ENCODE results near the gene TMEM81.
A peak's percentile ranks its signal among the peaks of the same experiment; 100 is the strongest.

TMEM81 gene

DNA sequence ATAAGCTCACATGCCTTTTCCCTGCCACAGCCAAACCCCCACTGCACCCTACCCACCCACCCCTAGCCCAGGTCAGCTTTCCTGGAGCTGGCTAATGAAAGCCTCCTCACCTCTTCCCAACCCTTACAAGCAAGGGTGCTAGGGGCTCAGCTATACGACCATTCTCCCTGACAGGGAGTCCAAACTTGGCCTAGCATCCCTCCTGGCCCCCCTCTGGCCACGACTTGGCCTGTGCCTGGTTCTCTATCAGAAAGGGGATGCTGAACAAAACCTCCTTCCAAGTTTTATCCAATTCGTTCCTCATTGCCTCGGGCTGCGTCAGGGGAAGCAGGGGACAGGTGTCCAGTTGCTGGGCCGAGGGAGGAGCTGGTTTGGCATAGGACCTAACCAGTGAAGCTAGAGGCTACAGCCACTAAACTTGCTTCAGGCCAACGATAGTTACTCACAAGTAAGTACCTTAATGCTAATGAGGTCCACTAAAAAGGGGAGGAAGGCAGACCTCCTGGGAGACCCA is 8.6 kb downstream of the TMEM81 start:
- DNase-seq = no peak

DNA sequence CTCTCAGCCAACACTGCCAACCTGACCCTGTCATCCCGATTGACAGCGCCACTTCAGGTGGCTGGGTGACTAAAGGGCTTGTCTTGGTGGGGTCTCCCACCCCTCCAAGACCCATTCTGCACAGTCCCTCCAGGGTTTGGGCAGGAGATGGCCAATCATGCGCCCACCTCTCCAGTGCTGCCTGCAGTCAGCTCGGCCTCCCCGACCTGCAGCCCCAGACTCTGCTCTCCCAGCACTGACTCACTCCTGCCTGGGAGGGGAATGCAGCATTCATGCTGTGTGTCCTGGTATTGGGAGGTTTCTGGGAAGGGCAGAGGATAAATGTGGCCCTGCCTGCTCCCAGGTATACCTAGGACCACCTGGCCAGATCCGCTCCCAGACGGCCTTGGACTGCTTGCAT is 9.7 kb downstream of the TMEM81 start:
- DNase-seq = no peak

DNA sequence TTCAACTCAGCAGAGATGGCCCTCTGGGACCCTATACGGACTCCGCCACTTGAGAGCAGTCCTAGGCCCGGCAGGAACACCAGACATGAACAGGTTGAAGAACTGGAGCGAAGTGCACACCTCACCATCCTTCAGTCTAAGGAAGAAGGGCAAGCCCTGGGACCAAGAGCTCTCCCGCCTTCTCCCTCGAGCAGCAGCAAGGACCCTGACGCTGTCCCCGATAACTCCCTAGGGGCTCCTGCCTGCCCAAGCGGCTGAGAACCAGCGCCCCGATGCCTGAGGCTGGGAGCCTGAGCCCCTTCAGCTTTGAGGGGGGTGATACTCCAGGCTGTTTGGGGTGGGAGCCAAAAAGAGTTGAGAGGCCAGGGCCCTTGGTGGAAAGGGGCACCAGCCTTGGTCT is 10.2 kb downstream of the TMEM81 start:
- DNase-seq = no peak

DNA sequence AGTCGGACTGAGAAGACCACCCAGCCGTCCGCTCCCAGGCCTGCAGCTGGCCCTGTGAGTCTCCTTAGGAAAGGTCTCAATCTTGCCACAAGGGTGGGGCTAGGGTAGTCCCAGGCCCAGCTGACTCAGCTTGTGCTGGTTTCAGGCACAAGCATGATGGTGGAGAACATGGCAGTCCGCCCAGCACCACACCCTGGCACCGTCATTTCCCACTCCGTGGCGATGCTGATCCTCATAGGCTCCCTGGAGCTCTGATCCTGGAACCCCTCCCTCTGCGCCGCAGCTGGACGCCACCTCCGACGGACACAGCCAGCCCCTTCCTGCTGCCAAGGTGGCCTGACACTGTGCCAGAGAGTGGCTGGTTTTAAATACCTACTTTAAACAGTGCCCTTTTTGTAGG is 10.7 kb downstream of the TMEM81 start:
- DNase-seq = no peak

DNA sequence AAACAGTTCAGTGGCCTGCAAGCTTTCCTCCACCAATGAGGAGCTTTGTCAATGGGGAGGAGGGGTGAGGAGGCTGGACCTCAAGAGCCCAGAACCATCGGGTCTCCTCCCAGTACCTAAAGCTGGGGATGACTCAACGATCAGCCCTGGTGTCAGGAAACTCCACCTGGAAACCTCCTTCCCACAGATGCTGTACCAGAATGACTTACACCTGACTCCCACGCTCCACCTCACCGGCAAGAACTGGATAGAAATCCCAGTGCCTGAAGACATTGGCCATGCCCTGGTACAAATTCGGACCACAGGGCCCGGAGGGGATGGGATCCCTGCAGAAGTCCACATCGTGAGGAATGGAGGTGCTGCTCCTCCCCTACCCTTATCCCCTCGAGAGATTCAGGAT is 11.4 kb downstream of the TMEM81 start:
- no peak for DNase-seq

DNA sequence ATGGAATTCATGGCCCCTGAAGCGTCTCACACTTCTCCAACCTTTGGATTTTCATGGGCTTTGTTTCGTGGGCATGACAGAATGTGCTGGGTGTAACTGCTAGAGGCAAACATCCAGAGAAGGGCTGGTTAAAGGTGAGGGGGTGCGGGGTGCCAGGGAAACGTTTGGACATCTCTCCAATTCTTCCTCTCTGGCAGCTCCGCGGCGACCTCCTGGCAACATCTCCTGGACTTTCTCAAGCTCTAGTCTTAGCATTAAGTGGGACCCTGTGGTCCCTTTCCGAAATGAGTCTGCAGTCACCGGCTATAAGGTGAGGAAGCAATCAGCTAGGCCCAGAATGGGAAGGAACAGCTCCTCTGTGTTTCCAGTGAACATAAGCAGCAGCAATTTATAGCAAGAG is 12.0 kb downstream of the TMEM81 start:
- DNase-seq = no peak

DNA sequence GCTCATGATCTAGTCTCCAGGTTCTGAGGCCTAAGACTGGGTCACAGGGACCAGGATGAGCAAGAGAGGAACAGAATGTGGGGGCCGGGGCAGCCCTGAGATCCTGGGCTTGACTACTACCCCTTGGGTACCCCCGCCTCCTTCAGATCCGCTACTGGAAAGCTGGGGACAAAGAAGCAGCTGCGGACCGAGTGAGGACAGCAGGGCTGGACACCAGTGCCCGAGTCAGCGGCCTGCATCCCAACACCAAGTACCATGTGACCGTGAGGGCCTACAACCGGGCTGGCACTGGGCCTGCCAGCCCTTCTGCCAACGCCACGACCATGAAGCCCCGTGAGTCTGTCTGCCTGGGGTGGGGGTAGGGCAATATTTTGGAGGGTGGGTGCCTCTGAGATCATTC is 12.5 kb downstream of the TMEM81 start:
- no peak for DNase-seq

DNA sequence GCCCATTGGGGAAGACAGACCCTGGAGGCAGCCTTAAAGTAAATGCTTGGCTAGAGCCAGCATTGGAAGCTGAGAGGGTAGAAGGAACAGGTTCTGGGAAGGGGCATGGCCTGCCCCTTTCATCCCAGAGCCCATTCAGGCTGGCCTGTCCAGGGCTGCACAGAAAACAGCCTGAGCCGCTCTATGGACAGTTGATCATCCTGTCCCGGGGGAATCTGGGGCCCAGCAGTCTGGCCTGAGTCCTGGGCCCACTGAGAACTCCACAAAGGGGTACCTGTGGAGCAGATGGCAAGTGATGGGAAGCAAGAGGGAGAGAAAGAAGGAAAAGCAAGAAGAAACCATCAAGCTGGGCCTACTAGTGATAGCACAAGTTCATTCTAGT is 13.2 kb downstream of the TMEM81 start:
- DNase-seq = no peak

DNA sequence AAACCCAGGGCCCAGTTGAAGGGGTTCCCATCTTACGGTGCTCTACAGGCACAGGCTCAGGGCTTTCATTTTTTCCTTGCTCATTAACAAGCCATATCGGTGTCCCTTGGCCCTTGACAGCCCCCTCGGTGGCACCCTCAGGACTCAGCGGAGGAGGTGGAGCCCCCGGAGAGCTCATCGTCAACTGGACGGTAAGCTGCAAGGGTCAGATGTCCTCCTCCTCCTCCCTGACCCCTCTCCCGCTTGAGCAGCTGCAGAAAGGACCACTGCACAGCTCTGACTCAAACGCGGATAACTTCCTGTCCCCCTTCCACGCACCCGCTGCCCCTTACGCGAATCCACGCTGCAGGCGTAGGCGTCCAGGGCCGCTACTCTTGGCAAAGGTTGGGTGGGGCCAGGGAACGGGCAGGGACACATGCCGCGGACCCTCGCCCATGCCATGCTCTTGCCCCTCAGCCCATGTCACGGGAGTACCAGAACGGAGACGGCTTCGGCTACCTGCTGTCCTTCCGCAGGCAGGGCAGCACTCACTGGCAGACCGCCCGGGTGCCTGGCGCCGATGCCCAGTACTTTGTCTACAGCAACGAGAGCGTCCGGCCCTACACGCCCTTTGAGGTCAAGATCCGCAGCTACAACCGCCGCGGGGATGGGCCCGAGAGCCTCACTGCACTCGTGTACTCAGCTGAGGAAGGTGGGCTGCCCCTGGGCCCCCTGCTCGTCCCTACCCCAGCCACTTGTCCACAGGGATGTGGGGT is 14.7 kb downstream of the TMEM81 start:
- no peak for DNase-seq

DNA sequence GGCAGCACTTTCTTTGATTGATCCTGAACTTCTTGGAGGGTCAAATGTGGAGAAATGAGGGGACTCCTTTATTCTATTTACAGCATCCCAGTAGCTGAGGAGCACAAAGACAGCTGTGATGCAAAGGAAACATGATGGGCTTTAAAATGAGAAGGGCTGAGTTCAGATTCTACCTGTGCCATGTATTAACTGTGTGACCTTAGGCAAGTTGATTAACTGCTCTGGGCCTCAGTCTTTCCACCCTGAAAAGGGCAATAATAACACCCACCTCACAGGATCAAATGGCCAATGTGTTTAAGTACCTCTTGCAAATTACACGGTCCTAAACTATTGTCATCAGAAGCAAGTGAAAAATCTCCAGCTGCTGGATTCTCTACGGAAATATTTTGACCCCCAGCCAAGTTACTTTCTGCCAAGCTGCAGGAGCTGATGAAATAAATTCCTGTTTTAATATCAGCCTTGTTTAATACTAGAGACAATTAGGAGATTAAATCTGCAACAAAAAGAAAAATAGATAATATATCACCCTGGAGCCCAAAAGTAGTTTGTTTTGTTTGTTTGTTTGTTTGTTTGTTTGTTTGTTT is 15.7 kb downstream of the TMEM81 start:
- no peak for DNase-seq

DNA sequence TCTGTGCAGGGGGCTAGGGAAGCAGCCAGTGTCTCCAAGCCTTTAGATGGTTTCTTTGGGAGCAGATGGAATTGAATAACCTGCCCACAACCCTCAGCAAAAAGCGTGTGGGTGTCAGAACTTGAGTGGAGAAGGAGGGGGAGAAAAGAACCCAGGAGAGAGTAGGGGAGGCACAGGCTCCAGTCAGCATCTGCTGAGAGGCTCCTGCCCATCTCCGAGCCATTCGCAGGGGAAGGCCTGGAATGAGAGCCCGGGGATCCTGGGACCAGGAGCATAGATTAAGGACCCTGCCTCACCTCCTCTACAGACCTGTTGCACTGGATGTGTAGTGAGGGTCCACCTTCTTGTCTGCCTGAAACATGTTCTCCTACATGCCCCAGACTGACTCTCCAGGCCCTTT is 16.3 kb downstream of the TMEM81 start:
- DNase-seq = no peak

DNA sequence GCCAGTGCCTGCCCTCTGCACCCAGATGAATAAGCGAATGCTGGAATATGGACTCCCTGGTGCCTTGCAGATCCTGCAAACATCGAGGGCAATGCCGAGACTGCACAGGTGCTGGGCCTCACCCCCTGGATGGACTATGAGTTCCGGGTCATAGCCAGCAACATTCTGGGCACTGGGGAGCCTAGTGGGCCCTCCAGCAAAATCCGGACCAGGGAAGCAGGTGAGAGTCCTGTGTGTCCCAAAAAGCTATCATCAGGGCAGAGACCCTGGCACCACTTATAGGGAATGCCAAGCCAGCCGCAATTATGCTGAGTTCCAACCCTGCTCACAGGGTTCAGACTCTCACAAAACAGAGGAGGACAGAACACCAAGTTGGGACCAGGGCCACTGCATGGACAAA is 17.2 kb downstream of the TMEM81 start:
- no peak for DNase-seq

DNA sequence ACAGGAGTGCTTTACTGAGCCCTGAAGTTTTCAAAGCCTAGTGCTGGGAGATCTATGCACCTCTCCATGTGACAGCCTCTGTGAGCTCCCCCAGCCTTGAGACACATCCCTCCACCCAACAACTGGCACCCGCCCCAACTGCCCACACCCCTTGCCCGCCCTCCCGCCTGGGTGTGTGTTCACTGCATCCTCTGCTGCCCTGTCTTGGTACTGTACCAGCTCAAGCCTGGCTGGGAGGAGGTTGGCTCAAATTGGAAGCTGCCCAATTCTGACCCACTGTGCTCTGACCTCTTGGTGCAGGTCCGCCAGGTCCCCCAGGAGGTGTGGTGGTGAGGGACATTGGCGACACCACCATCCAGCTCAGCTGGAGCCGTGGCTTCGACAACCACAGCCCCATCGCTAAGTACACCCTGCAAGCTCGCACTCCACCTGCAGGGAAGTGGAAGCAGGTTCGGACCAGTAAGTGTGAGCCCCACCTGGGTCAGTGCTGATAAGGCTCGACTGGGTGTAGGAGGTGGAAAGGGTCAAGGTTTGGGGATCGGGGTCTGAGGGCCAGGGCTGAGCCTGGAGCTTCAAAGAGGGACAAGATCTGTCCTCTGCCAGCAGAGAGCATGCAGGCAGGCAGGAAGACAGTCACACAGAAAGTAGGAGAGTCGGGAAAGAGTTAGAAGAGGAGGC is 18.0 kb downstream of the TMEM81 start:
- DNase-seq = no peak

DNA sequence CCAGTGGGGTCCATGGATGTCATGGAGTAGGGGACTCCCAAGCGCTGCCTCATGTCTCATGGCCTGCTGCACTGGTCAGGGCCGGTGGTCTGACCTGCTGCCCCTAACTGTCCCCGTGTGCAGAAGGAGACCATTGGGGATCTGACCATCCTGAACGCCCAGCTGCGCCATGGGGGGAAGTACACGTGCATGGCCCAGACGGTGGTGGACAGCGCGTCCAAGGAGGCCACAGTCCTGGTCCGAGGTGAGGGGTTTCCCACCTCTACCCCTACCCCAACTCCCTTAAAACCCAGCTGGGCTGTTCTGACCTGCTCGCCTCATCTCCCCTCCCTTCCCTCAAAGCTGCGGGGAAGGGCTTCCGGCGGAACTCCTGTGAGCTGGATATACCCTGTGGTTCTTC is 18.6 kb downstream of the TMEM81 start:
- DNase-seq = no peak

DNA sequence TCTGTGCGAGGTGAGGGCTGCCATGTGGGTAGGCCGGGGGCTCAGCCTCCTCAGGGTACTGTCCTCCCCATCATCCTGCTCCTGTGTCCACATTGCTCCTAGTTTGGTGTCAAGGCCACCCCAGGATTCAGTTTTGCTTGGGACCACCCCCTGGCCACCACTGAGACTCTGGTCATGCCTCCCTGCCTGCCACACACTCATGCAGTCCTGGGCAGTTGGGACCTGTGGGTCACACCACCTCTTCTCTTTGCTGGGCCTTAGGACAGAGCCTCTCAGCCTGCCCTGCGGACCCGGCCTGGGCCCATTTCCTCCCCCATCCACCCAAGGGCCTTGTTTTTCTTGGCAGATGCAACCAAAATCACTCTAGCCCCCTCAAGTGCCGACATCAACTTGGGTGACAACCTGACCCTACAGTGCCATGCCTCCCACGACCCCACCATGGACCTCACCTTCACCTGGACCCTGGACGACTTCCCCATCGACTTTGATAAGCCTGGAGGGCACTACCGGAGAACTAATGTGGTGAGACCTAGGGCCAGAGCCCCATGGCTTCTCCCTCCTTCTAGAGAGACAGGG is 19.4 kb downstream of the TMEM81 start:
- no peak for DNase-seq

DNA sequence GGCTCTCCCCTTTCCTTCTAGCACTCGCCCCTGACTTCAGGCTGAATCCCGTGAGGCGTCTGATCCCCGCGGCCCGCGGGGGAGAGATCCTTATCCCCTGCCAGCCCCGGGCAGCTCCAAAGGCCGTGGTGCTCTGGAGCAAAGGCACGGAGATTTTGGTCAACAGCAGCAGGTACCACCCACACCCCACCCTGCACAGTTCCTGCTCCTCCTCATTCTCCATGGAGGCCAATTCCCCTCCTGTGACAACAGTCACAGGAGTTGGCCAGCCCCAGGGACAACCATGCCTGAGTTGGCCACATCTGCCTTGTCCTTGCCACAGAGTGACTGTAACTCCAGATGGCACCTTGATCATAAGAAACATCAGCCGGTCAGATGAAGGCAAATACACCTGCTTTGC is 20.0 kb downstream of the TMEM81 start:
- DNase-seq = no peak

DNA sequence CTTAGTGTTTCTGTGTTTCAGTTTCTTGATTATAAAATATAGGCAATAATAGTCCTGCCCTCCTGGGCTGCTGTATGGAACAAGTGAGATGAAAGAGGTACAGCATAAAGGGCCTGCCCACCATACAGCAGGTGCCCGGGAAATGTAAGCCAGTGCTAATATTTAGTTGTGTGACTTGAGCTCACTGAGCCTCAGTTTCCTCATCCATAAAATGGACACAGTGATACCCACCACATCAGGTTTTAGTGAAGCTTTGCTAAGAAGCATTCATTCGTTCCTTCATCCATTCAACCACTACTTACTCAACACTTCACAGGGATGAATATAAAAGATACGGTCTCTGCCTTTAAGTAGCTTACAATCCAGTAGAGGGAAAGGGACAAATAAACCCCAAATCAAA is 21.4 kb downstream of the TMEM81 start:
- DNase-seq = no peak

DNA sequence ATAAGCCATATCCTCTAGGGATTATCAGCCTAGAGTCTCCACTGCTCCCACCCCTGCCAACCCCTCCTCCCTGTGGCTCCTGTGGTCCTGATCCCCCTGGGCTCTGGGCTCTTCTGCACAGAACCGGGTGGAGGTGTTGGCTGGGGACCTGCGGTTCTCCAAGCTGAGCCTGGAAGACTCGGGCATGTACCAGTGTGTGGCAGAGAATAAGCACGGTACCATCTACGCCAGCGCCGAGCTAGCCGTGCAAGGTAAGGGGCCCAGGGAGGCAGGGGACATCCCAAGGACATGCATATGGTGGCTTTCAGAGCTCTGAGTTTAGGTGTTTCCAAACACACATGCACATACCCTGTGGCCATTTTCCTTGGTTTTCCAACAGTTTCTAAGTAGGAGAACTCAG is 21.9 kb downstream of the TMEM81 start:
- DNase-seq = no peak

DNA sequence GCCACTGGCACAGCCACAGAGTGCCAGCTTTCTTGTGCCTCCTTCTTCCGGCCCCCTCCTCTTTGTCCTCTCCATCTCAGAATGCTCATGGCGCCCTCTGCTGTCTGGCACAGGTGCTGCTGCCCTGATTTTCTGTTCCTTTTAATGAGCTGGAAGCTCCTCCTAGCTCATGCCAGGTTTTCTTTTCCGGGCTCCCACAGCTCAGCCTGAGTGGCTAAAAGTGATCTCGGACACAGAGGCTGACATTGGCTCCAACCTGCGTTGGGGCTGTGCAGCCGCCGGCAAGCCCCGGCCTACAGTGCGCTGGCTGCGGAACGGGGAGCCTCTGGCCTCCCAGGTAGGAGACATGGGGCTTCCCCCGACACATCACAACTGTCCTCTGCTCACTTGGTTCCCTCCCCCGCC is 22.6 kb downstream of the TMEM81 start:
- peak; percentile 47 to 64 for DNase-seq

DNA sequence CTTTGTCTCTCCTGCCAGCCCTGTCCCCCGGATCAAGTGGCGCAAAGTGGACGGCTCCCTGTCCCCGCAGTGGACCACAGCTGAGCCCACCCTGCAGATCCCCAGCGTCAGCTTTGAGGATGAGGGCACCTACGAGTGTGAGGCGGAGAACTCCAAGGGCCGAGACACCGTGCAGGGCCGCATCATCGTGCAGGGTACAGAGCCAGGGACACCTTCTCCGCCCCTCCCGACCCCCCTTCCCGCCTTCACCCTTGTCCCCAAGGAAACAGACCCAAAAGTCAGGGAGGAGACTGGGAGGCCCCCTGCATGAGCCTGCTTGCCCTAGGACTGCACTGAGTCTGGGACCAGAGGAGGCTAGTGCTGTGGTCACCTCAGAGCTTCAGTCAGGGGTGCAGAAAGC is 23.0 kb downstream of the TMEM81 start:
- DNase-seq = no peak

DNA sequence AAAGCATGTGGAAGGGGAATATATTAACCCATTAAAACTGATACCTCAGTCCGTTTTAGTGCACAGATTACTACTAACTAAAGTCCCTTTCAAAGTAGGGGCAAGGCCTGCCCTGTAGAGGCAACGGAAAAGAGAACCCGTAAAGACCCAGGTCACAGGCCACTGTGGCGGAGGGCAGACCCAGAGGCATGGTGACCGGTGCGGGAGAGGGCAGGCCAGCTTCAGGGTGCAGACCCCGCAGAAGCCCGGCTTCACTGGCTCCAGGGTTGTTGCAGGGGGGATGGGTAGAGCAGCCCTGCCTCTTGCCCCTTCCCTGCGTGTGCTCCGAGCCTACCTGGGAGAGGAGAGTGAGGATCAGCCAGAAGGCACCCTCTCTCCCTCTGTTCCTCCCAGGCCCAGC is 23.5 kb downstream of the TMEM81 start:
- DNase-seq = no peak

DNA sequence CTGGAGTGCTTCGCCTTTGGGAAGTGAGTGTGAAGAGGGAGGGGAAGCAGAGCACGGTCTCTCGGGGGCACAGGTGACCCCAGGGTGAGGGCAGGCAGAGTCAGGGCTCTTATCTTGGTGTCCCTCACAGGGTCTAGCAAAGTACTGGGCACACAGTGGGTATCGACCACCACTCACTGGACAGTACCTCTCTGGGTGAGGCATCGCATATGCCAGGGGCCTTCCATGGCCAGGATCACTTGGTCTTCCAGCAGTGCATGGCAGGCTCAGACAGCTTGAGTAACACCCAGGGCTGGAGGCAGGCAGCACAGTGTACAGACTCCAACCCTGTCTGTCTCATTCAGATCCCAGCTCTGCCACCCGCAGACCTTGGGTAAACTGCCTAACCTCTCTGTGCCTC is 24.6 kb downstream of the TMEM81 start:
- DNase-seq = no peak

DNA sequence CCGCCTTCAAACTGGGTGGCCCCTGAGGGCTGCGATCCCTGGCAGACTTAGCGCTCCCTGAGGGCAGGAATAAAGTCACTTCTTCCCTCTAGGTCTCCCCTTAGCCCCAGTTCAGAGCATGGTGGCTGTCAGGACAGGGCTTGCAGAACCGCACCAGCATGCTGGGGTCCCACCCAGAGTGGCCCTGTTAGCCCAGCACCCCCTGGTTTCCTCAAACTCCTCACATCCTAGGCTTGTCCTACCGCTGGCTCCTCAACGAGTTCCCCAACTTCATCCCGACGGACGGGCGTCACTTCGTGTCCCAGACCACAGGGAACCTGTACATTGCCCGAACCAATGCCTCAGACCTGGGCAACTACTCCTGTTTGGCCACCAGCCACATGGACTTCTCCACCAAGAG is 25.4 kb downstream of the TMEM81 start:
- DNase-seq = no peak
